Kidney tubule cell (primary cell): Measurements from ENCODE around the gene CAMK1D.
"Not testable (repeated sequence)": the region's sequence is repeated elsewhere in the genome, so short reads cannot be mapped to it uniquely, and the experiment has no call there.

Experiments used
- DNase-seq: peaks from one replicate; pipeline ENCODE4 v3.0.0-alpha.2; 2018; ENCODE audit warnings: low spot score

The CAMK1D gene

DNA sequence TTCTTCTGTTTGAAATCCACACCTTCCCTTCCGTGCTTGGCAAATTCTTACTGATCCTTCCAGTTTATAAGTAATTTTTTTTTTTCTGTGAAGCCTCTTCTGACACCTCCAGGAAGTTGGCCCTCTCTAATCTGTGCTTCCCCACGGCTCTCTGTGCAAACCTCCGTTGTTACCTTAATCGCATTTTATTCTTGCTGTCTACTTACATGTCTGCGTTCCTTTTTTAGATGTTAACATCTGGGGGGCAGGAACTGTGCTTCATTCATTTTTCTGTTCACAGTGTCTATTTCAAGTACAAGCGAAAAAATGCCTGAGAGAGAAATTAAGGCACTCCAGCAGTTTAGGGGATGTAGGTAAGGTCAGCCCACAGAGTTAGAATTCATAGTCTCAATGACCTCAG lies 8.4 kb upstream of the CAMK1D start:
- no peak for DNase-seq

DNA sequence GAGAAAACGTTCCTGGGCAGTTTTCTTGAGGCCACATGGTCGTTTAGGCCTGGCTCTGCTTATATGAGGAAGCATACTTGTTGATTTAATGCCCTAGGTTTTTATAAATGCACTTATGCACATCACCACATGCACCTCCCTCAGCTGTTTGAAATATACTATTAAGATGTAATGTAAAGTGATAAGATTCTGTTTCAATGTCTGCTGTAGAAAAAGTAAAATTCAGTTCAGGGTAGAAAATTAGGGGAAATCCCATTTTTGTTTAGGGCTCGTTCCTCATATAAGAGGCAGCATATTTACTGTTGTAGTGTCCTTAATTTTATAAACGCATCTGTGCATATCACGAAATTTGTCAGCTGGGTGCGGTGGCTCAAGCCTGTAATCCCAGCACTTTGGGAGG lies 7.8 kb upstream of the CAMK1D start:
- DNase-seq: no peak

DNA sequence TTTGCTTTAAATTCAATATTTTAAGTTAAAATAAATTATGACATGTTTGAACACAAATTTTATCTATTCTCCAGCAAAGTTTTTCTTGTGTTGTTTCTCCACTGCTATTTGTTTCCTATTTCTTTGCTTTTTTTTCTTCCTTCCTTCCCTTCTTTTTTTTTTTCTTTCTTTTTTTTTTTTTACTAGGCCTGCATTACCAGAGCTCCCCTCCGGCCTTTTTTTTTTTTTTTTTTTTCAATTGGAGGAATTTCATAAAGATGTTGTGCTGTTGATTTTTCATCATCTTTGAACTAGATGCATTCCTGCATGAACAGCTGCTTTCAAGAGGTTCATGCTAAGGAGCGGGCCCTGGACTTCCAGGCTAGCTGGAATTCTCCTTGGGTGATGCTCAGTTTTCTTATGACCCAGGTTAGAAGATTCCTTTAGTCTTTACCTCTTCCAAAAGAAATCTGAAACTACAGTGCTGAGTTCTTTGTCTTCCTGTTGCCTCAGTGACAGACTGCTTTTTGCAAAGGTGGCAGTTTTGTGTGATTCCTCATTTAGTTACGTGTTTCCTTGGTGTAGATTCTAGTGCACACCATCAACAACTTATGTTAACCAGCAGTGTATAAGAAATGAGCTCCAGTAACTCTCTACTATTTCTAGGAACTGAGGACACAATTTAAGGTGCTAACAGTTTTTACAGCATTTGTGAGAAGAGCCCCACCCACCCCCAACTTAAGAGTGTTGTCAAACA lies 4.8 kb upstream of the CAMK1D start:
- no peak for DNase-seq

DNA sequence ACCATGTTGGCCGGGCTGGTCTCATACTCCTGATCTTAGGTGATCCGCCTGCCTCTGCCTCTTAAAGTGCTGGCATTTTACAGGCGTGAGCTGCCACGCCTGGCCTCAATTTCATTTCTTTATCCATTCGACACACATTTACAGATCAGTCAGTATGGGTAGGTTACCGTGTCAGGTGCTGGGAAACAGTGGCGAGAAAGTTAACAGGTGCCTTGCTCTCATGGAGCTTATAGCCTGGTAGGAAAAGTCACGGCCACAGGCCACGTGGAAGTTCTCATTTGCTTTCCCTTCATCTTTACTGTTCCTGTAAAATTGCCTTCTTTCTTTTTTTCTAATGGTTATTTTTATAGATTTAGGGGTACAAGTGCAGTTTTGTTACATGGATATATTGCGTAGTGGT lies 2.6 kb upstream of the CAMK1D start:
- DNase-seq: no peak

DNA sequence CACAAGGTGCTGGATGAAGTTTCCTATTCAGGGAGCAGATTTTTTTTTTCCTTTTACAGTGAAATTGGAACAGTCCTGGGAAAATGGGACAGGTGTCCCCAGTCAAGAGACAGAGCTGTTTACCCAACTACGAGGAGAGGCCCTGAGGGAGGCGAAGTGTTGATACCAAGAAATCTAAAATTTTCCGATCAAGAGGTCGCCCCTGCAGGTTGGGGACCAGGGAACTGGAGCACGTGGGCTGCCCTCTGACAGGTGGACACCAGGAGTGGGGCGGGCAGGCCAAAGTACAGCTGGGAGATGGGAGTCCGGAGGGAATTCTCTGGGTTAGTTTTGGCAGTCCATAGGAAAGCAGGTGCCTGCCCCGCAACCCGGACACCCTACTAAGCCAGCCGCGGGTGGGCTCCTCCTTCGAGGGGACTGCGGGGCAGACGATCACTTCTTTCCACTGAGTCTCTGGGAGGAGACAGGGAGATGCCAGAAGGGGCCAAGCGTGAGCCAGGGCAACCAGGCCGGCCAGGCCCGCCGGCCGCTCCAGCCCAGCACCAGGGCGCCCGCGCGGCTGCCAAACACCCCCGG lies 965 bp upstream of the CAMK1D start:
- no peak for DNase-seq

DNA sequence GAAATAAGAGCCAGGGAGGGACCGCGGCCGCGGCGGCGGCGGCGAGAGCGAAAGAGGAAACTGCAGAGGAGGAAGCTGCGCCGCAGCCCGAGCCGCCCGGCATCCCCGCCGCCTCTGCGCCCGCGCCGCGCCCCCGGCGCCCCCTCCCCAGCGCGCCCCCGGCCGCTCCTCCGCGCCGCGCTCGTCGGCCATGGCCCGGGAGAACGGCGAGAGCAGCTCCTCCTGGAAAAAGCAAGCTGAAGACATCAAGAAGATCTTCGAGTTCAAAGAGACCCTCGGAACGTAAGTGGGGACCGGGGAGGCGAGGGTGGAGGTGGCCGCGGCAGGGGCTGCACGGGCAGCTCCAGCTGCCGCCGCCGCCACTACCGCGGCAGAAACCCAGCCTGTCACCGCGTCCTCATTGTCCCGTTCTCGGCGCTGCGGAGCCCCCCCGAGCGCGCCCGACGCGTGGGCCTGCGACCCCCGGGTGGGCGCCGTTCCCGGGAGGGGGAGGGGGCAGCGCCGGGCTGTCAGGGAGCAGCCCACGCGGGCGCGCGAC lies 351 bp downstream of the CAMK1D start:
- DNase-seq: no peak

DNA sequence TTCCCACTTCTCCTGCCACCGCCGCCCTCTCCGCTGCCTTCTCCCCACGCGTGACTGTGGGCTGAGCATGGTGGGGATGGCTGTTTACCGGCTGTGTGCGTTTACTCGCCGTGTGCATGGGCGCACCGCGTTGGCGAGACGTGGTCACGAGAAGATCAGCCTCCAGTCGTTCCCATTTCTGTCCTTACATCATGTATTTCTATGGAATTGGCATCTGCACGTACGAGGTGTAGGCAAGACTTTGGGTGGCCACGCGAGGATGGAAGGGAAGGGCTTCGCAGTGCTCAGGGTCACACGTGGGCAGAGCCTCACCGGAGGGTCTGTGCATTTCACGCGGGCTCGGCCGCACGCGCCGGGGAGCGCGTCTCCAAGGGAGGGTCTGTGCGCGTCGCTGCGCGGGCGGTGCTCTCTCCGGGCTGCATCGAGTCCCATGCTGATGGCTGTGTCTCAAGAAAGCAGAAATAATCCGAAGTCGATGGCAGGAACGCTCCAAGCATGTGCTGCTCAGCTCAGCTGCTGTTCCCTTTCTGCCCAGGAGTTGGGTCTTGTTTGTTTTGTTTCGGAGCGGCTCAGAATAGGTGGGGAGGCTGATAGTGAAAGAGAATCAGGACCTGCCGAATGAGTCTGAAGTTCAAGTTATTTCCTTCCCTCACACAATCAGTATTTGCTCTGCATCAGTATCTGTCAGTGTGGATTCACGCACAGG lies 973 bp downstream of the CAMK1D start:
- DNase-seq: peak; percentile 37

DNA sequence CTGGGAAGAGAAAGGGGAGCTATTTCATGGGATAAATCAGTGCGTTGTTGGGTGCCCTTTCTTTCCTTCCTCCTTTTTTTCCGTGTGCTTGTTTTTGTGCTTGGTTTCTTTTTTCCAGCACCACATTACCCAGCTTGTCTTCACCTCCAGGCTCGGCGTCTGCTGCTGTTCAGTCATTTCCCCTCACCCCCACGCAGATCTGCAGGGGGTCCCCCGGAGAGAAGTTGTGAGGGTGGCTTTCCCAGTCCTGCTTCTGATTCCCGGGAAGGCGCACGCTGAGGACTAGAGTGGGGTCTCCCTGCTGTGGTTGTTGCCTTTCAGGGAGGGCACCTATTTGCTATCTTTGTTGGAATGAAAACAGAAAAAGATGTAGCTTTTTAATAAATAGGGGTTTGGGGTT lies 1.6 kb downstream of the CAMK1D start:
- no peak for DNase-seq

DNA sequence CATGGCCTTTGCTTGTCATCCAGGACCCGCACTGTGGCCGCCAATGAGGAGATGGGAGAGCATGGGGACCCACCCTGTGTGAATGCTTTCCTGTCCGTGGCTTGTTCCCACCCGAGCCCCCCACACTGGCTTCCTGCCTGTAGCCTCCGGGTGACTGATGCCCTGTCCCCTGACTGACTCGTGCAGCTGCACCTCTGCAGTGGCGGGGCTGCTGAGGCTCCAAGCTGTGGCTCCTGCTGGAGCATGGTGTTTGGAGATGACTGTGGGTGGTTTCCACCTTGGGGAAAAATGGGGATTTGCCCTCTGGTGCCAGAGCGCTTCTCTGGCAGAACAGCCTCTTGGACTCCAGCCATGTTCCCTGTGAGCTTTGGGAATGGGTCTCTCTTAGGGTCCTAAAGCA lies 2.1 kb downstream of the CAMK1D start:
- no peak for DNase-seq

DNA sequence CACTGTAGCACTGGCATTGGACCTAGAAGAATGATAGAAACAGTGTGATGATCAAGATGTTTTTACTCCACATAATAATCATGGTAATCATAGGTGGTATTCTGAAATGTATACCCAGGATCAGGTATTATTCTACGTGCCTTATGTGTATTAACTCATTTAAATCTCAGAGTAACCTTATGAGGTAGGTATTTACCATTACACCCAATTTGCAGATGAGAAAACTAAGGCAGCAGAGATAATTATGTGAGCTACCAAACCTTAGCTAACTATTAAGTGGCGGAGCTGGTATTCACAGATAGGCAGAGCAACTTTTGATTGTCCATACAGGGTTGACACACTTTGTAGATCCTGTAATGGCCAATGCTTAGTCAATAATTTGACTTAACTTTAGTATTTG lies 2.5 kb downstream of the CAMK1D start:
- DNase-seq: no peak

DNA sequence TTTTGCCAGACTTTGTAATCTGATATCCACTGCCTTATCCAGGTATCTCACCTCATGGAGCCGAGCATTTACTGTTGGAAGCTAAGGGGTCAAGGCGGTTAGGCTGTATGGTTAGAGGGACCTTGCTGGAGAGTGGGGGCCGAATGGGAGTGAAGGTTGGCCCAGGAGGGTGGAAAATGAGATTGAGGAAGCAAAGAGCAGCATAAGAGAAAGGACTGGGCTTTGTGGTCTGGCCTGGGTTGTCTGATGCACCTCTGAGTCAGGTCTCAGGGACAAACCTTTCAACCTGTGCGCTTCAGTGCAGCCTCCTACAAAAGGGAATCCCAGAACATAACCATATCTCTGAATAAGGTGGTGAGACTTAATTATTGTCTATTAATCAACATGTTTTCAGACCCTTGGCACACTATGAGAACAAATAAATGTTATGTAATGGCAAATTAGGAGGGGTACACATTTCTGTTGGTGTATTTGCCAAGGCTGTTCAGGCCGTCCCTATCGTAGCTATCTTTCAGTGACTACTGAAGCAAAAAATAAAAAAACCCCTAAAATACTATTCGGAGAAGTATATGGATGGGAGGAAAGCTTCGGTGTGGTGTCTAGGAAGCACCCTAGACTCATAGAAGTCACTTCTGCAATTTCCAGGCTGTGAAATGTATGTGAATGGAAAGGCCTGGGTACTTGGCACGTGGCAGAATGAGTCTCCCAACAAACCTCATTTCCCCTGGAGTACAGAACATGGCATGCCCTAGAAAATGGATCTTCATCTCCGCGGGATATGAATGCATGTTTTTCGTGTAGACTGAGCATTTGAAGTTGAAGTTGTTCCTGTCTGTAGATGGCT lies 4.3 kb downstream of the CAMK1D start:
- peak; percentile 39 for DNase-seq

DNA sequence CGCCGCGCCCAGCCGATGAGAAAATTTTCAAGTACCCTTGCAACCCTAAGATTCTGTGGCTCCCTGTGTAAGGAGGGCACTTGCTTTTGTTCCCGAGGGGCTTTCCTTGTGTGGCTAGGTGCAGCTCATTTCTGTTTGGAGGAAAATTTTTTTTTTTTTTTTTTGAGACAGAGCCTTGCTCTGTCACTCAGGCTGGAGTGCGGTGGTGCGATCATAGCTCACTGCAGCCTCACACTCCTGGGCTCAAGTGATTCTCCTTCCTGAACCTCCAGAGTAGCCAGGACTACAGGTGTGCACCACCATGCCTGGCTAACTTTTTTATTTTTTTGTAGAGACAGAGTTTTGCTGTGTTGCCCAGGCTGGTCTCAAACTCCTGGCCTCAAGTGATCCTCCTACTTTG lies 5.3 kb downstream of the CAMK1D start:
- DNase-seq: not testable (repeated sequence)

DNA sequence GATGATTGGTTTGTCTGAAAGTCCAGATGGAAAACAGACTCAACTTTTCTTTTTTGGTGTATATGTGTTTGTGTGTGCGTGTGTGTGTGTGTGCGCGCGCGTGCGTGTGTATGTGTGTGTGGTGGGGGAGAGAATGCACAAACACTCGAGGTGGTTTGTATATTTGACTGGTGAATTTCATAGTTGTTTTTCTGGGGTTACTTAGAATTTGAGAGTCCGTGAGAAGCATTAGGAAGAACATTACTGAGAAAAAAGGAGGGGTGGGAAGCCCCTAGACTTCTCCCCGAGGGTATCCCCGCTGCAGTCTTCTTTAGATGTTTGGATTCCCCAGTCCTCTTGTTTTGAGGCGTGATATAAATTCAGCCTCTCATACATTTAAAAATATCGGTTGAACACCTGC lies 6.0 kb downstream of the CAMK1D start:
- DNase-seq: no peak

DNA sequence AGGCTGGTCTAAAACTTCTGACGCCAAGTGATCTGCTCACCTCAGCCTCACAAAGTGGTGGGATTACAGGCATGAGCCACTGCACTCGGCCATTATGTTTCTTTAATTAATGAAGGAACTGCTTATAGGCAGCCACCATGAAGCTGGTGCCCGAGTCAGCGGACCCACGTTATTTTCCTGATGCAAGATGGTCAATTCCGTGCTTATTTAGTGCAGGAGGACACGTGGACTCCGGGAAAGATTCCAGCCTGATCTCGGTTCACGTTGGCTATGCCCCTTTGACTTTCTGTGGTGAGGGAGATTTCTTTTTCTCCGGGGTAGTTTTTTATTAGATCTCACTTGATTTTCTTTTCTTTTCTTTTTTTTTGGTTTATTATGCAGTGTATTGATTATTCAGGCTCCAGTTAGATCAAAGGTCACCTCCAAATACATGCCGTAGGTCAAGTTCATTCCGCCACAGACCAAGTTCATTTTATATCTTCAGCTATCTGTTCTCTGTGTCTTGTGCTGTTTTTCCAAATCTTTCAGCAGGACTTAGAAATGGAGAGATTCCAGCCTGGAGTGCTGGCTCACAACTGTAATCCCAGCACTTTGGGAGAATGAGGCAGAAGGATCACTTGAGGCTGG lies 8.3 kb downstream of the CAMK1D start:
- no peak for DNase-seq

DNA sequence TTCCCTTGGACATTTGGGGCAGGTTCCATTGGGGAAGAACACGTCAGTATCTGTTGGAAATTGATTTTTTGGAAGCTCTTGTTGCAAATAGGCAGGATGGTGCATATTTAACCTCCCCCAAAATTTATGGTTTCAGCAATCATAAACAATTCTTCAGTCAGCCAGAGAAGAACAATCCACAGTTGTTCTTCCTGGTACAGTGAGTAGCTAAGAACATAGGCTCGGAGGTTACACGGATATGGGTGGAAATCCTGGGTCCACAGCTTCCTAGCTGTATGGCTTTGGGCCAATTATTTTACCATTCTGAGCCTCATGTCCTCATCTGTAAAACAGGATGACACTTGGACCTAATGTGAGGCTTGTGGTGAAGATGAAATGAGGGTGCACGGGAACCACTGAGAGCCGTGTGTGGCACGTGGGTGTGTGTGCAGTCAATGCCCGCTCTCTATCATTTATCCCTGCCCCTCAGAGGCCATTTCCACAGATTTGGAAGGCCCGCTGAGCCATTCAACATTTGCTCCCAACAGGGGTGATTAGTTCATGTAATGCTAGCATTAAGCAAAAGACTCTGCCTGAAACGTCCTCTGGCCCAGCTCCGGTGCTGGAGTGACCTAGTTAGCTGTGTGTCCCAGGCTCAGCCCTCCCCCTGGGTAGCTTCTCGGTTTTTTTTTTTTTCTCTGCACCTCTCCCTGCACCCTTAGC lies 9.7 kb downstream of the CAMK1D start:
- no peak for DNase-seq

DNA sequence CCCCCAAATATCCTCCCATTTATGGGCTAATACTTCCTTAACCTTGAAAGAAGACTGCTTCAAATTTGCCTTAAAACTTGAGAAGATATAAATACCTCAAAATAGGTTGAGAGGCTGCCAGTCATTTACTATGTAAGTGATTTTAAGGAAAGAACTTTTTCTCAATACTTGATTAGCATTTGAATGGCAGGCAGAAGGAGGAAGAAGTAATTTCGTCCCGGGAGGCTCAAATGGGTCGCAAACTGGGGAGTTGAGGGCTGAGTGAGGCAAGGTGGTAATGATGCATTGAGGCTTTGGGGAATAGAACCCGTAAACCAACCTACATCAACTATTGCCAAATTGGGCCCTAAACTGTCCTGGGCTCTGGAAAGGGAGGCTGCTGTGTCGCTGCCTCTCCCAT lies 11.1 kb downstream of the CAMK1D start:
- no peak for DNase-seq

DNA sequence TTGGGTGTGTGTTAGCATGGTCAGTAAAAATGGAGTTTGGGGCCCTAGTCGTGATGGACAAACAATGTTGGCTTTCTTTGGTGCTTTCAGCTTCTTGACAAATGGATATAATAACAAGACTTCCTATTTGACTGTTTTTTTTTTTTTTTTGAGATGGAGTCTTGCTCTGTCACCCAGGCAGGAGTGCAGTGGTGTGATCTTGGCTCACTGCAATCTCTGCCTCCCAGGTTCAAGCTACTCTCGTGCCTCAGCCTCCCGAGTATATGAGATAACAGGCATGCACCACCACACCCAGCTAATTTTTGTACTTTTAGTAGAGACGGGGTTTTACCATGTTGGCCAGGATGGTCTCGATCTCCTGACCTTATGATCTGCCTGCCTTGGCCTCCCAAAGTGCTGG lies 11.8 kb downstream of the CAMK1D start:
- DNase-seq: not testable (repeated sequence)

DNA sequence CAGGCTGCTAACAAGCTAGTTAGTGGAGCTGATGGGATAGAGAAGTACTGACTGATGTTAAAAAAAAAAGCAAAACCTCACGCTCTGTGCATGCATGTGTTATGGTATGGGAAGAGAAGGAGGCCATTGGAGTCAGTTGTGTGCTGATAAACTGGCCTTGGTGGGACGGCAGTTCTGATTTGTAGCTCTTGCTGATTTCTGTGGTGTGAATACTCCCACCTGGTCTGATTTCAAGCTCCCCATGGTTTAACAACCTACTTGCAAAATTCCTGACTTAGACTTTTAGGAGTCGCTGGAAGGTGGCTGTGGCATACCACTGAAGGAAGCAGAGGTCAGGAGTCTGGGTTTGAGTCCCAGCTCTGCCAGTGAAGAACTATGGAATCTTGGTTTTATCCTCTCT lies 15.2 kb downstream of the CAMK1D start:
- DNase-seq: no peak

DNA sequence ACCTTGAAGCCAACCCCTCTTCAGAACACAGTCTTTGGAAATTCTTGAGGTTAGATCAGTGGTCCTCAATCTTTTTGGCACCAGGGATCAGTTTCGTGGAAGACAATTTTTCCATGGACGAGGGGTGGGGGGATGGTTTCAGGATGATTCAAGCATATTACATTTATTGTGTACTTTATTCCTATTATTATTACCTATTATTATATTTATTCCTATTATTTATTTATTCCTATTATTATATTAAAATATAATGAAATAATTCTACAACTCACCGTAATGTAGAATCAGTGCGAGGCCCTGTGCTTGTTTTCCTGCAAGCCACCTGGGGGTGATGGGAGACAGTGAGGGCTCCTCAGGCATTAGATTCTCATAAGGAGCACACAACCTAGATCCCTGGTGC lies 17.9 kb downstream of the CAMK1D start:
- no peak for DNase-seq

DNA sequence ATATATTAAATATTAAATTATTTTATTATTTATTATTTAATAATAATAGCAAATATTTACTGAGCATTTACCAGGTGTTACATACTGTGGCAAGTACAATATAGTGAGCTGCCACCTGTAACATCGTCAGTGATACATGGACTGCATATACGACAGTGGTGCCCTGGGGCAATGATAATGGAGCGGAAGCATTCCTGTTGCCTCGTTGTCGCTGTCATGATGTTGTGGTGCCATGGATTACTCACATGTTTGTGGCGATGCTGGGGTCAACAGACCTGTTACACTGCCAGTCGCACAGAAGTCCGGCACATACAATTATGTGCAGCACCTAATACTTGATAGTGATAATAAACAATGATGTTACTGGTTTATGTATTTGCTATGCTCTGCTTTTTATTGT lies 20.6 kb downstream of the CAMK1D start:
- no peak for DNase-seq

DNA sequence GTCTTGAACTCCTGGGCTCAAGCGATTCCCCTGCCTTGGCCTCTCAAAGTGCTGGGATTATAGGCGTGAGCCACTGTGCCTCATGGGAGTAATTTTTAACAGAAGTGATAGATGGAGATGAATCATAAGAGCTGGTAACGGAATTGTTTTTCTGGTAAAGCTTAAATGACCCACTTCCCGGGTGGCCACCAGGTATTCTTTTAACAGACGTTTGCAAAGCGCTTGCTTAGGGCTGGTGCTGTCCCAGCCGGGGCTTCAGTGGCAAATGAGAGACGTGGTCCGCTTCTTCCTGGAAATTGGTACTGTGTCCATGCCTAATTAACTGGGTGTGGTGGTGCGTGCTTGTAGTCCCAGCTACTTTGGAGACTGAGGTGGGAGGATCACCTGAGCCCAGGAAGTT lies 23.5 kb downstream of the CAMK1D start:
- DNase-seq: no peak
